Gastrocnemius medialis (tissue), 4 donors: ENCODE data around the gene DHRS7B. TPM values are rescaled to one million over a fixed set of nuclear protein-coding genes. Genes with fewer than 3 reads are reported as not detected.

Experiments
- ATAC-seq, 2 donors: fragments of 150-250 bp; one replicate each; pipeline ENCODE4 v1.9.1; 2016
- DNase-seq, 2 donors: peaks; one replicate each; pipeline ENCODE4 v3.0.0-alpha.2; 2019
- H3K27ac ChIP-seq, 4 donors: fragments of 200-600 bp; sonication (generic); 1 replicate in 1 of 4; 2 replicates in 3 of 4; pipeline ENCODE4 v1.5.1; 2016 to 2018; ENCODE audit warnings: mild to moderate bottlenecking in 2 of 4, moderate library complexity in 1 of 4
- H3K27me3 ChIP-seq, 3 donors: fragments of 200-600 bp; sonication (generic) in 2 of 3; 1 replicate in 1 of 3; 2 replicates in 2 of 3; pipeline versions ENCODE4 v1.5.1 to v1.6.0; 2016 to 2019; ENCODE audit warnings: mild to moderate bottlenecking in 1 of 3, moderate library complexity in 1 of 3
- H3K36me3 ChIP-seq, 2 donors: fragments of 200-600 bp; sonication (generic) in 1 of 2; one replicate each; pipeline ENCODE4 v1.5.1; 2017 to 2018
- H3K4me1 ChIP-seq, 2 donors: fragments of 200-600 bp; sonication (generic) in 1 of 2; one replicate each; pipeline ENCODE4 v1.5.1; 2016 to 2017; ENCODE audit warnings: mild to moderate bottlenecking in 2 of 2
- H3K4me3 ChIP-seq, 4 donors: fragments of 200-600 bp; sonication (generic) in 3 of 4; 1 replicate in 1 of 4; 2 replicates in 3 of 4; pipeline ENCODE4 v1.5.1; 2016 to 2019; ENCODE audit warnings: mild to moderate bottlenecking in 2 of 4
- H3K9me3 ChIP-seq, 3 donors: fragments of 200-600 bp; sonication (generic) in 2 of 3; 1 replicate in 1 of 3; 2 replicates in 2 of 3; pipeline ENCODE4 v1.5.1; 2016 to 2019
- POLR2A ChIP-seq, 2 donors: fragments of 450-650 bp; IDR thresholded peaks; one replicate each; pipeline ENCODE4 v1.6.1; 2017; ENCODE audit warnings: antibody characterized with exemption in 2 of 2, mild to moderate bottlenecking in 2 of 2, moderate library complexity in 2 of 2
- in situ Hi-C, 4 donors: fragments of 200-750 bp; cut with MboI; loops; one replicate each; pipeline versions ENCODE4 v1.15.0 to v1.8.0; 2017; ENCODE audit warnings: low sequenced_read_pairs in 4 of 4
- intact Hi-C: fragments of 100-400 bp; cut with DNase I; formaldehyde crosslinking; loops from one replicate; pipeline ENCODE4 v1.15.1; 2023; ENCODE audit warnings: low total_unique reads
- total RNA-seq, 4 donors: library from RNA; depleted of rRNA; stranded (reverse); fragments of >200 nt; gene quantifications; one replicate each; pipeline versions ENCODE4 v1.1.0 to v1.2.3, GENCODE V29; 2016
- TF ChIP-seq, protein P1 (sequence below), 5 experiments: fragments of 450-650 bp in 3 of 5; fragments of 200-600 bp in 2 of 5; sonication (generic) in 2 of 5; IDR thresholded peaks in 4 of 5; conservative IDR thresholded peaks in 1 of 5; 1 replicate in 4 of 5; 2 replicates in 1 of 5; pipeline ENCODE4 v1.5.1; 2016 to 2019; ENCODE audit warnings: antibody characterized with exemption in 5 of 5, mild to moderate bottlenecking in 3 of 5, moderate library complexity in 3 of 5

The DHRS7B gene
- total RNA-seq, 4 donors from 2014 or later = 35.7 to 73.2 (median 43.2) TPM

DNA sequence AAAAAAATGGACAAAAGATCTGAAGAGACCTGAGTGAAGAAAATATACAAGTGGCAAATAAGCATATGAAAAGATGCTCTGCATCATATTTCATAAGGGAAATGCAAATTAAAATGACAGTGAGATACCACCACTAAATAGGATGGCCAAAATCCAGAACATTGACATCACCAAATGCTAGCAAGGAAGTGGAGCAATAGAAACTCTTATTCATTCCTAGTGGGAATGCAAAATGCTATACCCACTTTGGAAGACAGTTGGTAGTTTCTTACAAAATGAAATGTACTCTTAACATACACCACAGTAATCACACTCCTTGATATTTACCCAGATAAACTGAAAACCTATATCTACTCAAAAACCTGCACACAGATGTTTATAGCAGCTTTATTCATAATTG is 33.6 kb downstream of the DHRS7B start:
- peak overlapping the region; percentile 92 to 98 (median 96) for H3K27ac ChIP-seq
- no peak overlapping the region for H3K4me3 ChIP-seq
- no peaks in the 10 kb centered on the region for H3K27me3 ChIP-seq
- no peaks in the 10 kb centered on the region for H3K36me3 ChIP-seq
- H3K4me1 ChIP-seq = peaks cover 43 to 44% of the 10 kb centered on the region in 2 donors
- TF ChIP-seq, protein P1, sequence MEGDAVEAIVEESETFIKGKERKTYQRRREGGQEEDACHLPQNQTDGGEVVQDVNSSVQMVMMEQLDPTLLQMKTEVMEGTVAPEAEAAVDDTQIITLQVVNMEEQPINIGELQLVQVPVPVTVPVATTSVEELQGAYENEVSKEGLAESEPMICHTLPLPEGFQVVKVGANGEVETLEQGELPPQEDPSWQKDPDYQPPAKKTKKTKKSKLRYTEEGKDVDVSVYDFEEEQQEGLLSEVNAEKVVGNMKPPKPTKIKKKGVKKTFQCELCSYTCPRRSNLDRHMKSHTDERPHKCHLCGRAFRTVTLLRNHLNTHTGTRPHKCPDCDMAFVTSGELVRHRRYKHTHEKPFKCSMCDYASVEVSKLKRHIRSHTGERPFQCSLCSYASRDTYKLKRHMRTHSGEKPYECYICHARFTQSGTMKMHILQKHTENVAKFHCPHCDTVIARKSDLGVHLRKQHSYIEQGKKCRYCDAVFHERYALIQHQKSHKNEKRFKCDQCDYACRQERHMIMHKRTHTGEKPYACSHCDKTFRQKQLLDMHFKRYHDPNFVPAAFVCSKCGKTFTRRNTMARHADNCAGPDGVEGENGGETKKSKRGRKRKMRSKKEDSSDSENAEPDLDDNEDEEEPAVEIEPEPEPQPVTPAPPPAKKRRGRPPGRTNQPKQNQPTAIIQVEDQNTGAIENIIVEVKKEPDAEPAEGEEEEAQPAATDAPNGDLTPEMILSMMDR (IDR thresholded peaks at IDR 0.05 in 4 of 5, conservative IDR thresholded peaks at IDR 0.05 in 1 of 5) = no peak
- no peak for TF ChIP-seq POLR2A (IDR thresholded peaks at IDR 0.05)
- no peaks in the 10 kb centered on the region for H3K9me3 ChIP-seq
- intact Hi-C loops = no loop called here
- in situ Hi-C loops = no loop called here
- no peak for ATAC-seq
- no peak for DNase-seq

GRCh38 chr17:21161498-21162393 is 35.0 kb downstream of the DHRS7B start:
- DNase-seq = peak; percentile 54 to 75

DNA sequence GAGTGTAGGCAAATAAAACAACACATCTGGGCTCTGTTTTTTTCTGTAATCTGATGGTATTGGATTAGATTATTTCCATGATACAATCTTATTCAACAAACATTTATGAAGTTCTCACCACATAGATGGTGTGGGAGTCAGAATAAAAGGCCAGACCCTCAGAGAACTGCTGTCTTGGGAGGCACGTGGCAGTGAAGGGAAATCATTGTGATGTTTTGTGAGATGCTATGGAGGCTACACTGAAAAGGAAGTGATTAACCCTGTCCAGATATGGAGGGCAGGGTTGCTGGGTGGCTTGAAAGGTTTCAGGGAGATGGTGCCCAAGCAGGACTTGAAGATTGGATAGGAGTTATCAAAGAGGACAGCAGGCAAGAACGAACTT is 35.6 kb downstream of the DHRS7B start:
- Histone ChIP-seq H3K9me3 (no peaks in the 10 kb centered on the region), H3K27ac (peak overlapping the region; percentile 92 to 98 (median 96)), H3K36me3 (no peaks in the 10 kb centered on the region), H3K27me3 (no peaks in the 10 kb centered on the region), H3K4me1 (peaks cover 60 to 61% of the 10 kb centered on the region in 2 donors), H3K4me3 (peak overlapping the region in 1 of 4 donors; percentile 2)
- DNase-seq (no peak), ATAC-seq (no peak)
- in situ Hi-C loops (no loop called here), intact Hi-C loops (no loop called here)
- TF ChIP-seq, protein P1 (IDR thresholded peaks at IDR 0.05 in 4 of 5, conservative IDR thresholded peaks at IDR 0.05 in 1 of 5) = no peak
- TF ChIP-seq POLR2A (IDR thresholded peaks at IDR 0.05) = no peak

More at GRCh38 chr17:21161498-21162393, 35.0 kb downstream of the DHRS7B start:
- no peaks in the 10 kb centered on the region for H3K9me3 ChIP-seq
- ATAC-seq = peak; percentile 84 to 87
- intact Hi-C loops = no loop called here
- TF ChIP-seq, protein P1 (IDR thresholded peaks at IDR 0.05 in 4 of 5, conservative IDR thresholded peaks at IDR 0.05 in 1 of 5) = no peak
- TF ChIP-seq POLR2A (IDR thresholded peaks at IDR 0.05) = peak; percentile 66 to 85
- no peaks in the 10 kb centered on the region for H3K27me3 ChIP-seq
- peak overlapping the region; percentile 92 to 98 (median 96) for H3K27ac ChIP-seq
- H3K36me3 ChIP-seq = no peaks in the 10 kb centered on the region
- peaks cover 55 to 56% of the 10 kb centered on the region in 2 donors for H3K4me1 ChIP-seq
- in situ Hi-C loops = no loop called here
- peak overlapping the region in 3 of 4 donors; percentile 5 to 41 (median 29) for H3K4me3 ChIP-seq

- peak overlapping the region; percentile 92 to 98 (median 96) for H3K27ac ChIP-seq
- no peaks in the 10 kb centered on the region for H3K36me3 ChIP-seq
- intact Hi-C loops (no loop called here), in situ Hi-C loops (no loop called here)
- H3K4me1 ChIP-seq = peaks cover 65 to 68% of the 10 kb centered on the region in 2 donors
- H3K27me3 ChIP-seq = no peaks in the 10 kb centered on the region
- DNase-seq (no peak), ATAC-seq (no peak)
- H3K9me3 ChIP-seq = no peaks in the 10 kb centered on the region
- H3K4me3 ChIP-seq = no peak overlapping the region
- TF ChIP-seq POLR2A (IDR thresholded peaks at IDR 0.05) = no peak
- TF ChIP-seq, protein P1 (IDR thresholded peaks at IDR 0.05 in 4 of 5, conservative IDR thresholded peaks at IDR 0.05 in 1 of 5) = peak in 1 of 5 experiments; percentile 25
Measured at GRCh38 chr17:21163101-21163500, 36.3 kb downstream of the DHRS7B start.
